DMS53 (cell line): Measurements from ENCODE around the gene HMG20B.
"Not testable (repeated sequence)": the region's sequence is repeated elsewhere in the genome, so short reads cannot be mapped to it uniquely, and the experiment has no call there.

ENCODE experiments used
- DNase-seq: peaks from one replicate; lab custom pipeline; 2025; lab: John Stamatoyannopoulos, UW

HMG20B gene

DNA sequence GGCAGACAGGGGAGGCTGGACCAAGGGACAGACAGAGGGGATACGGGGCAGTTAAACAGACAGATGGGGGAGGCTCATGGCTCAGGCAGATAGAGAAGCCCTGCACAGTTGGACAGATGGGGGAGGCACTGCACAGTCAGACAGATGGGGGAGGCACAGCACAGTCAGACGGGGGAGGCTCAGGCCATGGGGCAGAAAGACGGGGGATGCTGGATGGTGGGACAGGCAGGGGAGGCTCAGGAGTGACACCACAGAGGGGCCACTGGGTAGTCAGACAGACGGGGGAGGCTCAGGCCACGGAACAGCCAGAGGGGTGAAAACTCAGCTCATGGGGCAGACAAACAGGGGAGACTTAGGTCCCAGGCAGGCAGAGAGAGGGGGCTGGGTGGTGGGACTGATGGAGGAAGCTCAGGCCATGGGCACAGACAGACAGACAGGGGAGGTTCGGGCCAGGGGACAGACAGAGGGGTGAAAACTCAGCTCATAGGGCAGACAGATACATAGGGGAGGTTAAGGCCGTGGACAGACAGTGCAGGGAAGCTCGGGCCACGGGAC, 16.2 kb upstream of the HMG20B start:
- DNase-seq, result no peak

DNA sequence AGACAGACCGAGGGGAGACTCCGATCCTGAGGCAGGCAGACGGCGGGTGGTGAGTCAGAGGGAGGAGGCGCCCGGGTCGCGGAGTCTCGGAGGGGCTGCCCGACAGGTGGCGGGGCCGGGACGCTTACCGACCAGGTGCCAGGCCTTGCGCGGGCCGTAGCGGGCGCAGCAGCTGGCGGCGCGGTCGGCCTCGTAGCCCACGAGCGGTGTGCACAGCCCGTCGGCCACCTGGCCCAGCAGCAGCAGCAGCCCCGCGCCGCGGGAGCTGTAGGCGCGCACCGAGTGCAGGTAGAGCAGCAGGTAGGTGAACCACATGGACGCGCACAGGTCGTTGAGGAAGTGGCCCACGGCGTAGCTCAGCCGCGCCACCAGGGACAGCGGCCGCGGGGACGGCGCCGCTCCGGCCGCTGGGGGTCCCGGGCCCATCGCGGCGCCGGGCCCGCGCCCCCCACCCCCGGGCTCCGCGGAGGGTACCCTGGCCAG, 15.7 kb upstream of the HMG20B start:
- peak; percentile 72 for DNase-seq

DNA sequence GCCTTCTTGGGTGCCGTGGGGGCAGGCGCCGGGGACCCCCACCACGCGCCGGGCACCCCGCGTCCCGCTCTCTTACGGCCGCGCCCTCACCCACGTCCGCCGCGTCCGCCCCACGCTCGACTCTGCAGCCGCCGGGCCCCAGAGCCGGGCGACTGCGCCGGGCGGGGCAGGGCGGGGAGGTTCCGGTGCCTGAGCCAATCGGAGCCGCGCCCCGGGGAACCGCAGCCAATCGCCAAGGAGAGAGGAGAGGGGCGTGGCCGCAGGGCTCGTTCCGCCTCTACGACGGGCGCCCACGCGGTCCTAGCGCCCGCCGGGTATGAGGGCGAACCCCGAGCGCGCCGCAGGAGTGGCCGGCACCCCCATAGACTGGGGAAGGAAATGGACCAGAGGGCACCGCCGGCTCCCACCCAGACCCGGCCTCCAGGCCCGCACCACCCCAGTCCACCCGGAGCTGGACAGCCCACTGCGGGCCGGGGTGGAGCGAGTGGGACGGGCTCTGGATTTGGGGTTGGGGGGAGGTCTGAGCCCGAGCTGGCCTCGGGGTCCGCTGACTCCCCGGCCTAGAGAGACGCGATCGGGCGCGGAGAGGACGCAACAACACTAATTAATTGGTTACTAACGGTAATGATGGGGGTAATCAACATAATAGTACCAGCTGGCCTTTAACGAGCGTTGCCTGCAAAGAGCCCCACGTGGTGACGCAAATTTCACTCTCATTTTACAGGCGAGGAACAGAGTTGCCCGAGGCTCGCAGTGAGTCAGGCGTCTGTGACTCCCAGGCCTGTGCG, 15.1 kb upstream of the HMG20B start, which contains the start of gene MFSD12:
Gene MFSD12, minus strand, starts transcription at position 126 of the 788 bp plus-strand sequence. CDS start 183 bp downstream, outside the sequence.
- DNase-seq, result peak; percentile 95

DNA sequence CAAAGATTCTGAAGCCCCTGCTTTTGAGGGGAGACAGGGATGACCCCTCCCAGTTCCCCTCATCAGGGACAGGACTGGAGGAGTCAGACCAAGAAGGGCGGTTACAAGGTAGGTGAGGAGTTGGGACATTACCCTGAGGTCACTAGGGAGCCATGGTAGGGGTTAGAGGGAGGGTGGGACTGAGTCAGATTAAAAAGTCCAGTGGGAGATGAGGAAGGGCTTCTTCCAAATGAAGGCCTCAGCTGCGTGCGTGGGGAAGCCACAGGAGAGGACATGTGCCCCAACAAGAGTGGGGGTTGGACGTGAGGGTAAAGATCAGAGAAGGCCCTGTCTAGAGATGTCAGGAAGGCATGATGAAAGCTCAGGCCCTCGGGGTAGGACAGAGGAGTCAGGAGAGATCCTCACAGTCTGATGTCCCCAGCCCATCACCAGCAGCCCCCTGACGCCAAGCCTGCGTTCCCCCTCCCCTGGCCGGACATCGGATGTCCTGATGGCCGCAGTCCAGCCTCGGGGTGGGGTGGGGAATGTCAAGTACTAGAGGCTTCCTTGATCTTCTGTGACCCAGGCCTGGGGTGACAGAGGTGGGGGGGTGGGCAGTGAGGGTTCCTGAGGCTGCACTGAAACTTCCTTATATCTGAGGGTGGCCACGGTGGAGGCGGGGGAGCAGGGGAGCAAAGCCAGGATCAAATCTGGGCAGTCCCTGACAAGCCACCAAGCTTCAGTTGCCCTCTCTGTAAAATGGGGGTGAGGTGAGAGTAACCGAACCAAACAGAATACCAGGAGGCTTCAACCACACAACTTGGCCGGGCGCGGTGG, 8.8 kb upstream of the HMG20B start:
- DNase-seq, result no peak

DNA sequence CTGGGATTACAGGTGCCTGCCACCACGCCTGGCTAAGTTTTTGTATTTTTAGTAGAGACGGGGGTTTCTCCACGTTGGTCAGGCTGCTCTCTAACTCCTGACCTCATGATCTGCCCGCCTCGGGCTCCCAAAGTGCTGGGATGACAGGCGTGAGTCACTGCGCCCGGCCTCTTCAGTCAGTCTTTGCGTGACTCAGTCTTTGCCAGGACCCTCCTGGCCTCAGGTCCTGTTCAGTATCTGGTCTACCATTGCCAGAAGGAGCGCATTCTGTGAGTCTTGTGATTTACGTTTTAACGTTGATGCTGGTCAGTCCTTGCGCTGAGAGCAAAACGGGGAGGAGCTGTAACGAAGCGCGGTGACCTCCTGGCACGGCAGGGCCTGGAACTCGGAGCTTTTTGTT, 7.6 kb upstream of the HMG20B start:
- no peak for DNase-seq

DNA sequence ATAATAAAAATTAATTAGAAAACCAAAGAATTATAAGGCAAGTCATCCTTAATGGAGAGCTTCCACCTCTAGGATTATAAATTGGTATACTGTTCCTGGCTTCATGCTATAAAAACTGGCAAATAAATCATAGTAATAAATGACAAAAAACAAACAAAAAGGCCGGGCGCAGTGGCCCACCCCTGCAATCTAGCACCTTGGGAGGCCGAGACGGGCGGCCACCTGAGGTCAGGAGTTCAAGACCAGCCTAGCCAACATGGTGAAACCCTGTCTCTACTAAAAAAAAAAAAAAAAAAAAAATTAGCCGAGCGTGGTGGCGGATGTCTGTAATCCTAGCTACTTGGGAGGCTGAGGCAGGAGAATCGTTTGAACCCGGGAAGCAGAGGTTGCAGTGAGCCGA, 2.7 kb upstream of the HMG20B start:
- DNase-seq, result not testable (repeated sequence)

DNA sequence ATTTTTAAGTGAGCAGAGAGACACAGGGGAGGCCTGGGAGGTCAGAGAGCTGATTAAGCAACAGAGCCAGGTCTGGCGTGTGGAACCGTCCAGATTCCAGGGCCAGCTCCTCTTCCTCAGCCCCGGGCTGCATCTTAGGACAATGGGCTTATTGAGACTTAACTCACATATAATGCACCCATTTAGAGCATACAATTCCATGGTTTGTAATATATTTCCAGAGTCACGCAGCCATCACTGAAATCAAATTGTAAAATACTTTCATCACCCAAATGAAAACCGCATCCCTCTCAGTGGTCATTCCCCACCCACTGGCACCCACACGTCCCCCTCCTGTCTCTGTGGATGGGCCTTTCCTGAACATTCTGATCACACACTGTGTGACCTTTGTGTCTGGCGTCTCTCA, 2.1 kb upstream of the HMG20B start:
- no peak for DNase-seq

DNA sequence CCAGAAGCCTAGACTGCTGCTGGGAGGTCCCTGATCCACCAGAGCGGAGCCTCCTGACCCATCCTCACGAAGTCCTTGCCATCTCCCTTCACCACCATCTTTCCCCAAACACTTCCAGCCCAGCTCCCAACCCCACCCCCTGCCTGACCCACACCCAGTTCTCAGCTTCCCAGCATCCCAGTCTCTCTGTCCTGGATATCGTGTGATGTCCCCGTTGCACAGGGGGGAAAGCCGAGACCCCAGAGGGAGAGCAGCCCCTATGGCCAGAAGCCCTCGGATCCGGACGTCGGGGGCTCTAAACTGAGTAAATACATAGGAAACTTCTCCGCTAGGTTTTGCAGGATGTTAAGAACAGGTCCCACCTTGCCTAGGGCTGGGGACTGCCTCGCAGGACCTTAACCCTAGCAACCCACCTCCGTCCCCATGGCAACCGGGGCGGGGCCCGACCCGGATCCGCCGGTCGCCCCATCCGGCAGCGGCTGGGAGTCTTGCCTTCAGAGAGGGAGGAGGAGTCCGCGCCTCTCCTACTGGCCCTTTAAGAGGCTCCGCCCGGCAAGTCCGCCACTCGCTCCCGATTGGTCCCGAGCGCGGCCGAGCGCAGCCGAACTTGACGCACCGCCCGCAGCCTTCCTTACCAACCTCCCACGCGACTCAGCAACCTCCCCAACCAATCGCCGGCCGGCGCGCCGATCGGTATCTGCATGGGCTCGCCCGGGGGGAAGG, 451 bp upstream of the HMG20B start:
- DNase-seq, result peak; percentile 99

DNA sequence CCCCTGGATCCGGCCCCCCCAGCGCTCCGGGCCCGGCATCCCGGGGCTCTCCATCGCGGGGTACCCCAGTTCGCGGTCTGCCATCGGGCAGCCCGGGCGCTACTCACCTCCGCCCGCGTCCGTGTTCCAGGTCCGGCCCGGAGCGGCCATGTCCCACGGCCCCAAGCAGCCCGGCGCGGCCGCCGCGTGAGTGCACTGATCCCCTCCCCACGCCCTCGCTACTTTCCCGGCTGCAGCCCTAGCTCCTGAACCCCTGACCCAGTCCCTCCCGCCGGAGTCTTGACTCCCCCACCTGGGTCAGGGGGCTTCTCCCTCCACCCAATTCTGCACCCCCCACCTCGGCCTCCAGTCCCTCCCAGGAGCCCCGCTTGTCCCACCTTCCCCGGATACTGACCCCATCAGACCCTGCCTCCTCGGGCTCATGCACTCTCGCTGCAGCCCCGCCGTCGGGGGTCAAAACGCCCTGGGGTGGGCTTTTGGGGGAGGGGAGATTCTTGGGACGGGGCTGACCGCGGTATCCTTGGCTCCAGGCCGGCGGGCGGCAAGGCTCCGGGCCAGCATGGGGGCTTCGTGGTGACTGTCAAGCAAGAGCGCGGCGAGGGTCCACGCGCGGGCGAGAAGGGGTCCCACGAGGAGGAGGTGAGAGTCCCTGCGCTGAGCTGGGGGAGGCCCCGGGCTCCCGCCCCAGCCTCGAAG, 566 bp downstream of the HMG20B start:
- peak; percentile 49 for DNase-seq

DNA sequence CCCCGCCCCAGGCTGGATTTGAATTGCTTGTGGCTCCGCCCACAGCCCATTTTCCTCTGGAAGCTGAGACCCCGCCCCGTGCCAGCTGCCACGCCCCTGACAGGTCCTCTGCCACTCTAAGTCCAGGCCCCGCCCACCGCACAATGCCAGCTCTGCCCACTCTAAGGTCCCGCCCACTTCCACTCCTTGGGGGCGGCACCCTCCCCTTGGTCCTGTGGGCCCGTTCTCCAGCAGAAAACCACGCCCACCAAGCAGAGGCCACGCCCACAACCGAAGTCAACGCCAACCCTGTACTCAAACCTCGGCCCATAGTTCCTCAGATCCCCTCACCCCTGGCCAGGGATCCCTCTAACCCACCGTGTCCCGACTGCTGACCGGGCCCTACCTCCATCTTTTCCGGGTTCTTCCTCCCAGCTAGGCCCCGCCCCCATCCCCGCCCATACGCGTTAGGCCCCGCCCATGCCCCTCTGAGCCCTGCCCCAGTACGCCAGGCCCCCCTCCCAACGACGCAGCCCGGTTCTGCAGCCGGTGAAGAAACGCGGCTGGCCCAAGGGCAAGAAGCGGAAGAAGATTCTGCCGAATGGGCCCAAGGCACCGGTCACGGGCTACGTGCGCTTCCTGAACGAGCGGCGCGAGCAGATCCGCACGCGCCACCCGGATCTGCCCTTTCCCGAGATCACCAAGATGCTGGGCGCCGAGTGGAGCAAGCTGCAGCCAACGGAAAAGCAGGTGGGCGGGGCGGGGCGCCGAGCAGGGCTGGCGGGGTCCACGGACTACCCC, 1.3 kb downstream of the HMG20B start:
- DNase-seq, result peak; percentile 92

DNA sequence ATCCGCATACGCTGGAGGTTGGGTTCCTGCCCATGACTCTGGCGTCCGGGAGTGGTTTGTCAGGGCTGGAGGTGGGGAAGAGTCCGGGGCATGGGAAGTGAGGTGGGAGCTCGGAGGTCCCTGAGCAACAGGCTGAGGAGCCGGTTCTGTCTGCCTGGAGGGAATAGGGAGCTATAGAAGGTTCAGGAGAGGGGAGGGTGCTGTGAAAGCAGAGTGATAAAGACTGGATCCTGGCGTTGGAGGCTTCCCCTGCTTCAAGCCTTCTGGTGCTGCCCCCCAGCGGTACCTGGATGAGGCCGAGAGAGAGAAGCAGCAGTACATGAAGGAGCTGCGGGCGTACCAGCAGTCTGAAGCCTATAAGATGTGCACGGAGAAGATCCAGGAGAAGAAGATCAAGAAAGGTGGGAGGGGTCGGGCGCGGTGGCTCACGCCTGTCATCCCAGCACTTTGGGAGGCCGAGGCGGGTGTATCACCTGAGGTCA, 2.6 kb downstream of the HMG20B start:
- DNase-seq, result peak; percentile 64

DNA sequence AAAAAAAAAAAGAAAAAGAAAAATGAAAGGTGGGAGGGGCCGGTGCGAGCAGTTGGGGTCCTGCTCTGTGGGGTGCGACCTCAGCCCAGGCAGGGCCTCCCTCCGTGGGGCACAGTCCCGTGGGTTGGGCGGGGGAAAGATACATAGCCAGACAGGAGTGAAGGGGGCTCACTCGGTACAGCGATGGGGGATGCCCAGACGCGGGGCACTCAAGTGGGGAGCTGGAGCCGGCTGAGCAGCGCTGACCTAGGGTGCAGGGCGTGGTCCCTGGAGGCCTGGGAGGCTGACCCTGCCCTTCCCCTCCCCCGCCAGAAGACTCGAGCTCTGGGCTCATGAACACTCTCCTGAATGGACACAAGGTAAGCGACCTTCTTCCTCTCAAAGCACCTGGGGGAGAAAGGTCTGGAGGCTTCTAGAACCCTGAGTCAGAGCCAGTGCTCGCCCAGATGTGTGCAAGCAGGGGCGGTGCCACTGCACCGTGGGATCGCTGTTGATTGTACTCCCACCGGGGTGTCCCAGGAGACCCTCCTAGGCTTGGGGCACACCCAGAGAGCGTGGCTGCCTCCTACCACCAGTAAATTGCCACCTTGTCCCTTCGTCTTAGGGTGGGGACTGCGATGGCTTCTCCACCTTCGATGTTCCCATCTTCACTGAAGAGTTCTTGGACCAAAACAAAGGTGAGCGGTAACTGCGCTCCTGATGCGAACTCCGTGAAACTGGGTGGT, 3.4 kb downstream of the HMG20B start:
- no peak for DNase-seq

DNA sequence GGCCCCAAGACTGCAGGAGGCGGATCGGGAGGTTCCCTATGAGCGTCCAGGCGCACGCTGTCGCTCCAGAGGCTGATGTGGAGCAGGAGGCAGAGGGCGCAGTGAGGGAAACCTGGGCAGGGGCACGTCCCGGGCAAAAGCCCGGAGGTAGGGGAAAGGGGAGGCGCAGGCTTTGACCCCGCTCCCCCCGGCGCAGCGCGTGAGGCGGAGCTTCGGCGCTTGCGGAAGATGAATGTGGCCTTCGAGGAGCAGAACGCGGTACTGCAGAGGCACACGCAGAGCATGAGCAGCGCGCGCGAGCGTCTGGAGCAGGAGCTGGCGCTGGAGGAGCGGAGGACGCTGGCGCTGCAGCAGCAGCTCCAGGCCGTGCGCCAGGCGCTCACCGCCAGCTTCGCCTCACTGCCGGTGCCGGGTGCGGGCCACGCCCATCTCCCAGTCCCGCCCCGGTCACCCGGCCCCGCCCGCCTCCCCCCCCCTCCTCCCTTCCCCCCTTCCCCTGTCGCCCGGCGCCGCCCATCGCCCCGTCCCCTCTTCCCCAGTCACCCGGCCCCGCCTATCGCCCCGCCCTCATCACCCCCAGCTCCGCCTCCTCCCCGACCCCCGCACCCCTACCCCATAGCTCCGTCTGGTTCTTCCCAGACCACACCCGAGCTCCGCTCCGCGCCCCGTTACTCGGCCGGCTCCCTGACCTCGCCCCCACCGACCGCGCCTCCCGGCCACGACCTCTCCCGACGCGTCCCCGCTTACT, 4.1 kb downstream of the HMG20B start:
- DNase-seq, result no peak

DNA sequence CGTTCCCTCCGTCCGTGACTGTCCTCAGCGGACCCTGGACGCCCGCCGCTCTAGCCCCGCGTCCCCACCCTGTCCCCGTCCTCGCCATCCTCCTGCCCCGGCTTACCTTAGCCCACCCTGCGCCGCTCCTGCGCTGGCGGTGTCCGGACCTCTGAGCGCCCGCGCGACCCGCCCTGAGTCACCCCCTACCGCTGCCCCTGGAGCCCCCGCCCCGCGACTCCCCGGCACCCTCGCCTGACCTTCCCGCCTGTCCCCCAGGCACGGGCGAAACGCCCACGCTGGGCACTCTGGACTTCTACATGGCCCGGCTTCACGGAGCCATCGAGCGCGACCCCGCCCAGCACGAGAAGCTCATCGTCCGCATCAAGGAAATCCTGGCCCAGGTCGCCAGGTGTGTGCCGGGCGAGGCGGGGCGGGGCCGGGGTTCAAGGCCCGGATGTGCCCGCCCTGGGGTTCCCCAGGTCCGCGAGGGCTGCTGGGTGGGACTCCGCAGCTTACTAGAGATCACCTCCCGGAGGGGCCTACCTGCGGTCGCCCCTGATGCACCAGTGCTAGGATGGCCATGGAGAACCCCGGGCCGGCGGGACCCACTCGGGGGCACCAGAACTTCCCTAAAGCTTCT, 5.1 kb downstream of the HMG20B start:
- no peak for DNase-seq

DNA sequence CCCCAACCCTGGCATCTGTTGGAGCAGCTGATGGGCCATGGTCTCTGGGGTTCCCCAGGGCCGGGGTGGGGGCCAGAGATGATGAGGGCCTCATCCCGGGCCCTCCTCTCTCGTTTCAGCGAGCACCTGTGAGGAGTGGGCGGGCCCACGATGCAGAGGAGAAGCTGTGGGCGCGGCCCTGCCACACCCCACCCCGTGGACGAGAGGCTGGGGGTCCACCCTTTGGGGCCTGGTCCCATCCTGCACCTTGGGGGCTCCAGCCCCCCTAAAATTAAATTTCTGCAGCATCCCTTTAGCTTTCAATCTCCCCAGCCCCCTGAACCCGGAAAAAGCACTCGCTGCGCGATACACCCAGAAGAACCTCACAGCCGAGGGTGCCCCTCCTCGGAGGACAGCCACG, 5.6 kb downstream of the HMG20B start:
- no peak for DNase-seq

DNA sequence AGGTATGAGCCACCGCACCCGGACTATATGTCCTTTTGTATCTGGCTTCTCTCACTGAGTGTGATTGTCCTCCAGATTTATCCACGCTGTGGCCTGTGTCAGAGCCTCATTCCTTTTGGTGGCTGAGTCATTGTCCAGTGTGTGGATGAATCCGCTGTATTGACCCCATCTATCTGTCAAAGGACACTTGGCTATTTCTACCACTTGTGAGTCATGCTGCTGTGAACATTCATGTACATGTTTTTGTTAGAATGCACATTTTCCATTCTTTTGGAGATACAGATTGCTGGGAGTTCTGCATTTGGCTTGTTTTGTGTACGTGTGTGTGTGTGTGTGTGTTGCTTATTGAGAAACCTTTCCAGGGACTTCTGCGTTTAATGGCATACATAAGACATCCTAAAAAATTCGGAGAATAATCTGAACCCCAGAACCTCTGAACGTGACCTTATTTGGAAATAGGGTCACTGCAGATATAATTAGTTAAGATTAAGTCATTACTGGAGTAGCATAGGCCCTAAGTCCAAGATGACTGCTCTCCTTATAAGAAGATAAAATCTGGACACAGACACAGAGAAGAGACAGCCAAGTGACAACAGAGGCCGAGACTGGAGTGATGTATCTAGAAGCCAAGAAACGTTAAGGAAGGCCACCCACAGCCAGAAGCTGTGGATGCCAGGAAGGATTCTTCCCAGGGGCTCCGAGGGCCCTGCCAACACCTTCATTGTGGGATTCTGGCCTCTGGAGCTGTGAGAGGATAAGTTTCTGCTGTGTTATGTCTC, 7.6 kb downstream of the HMG20B start:
- DNase-seq, result peak; percentile 22

DNA sequence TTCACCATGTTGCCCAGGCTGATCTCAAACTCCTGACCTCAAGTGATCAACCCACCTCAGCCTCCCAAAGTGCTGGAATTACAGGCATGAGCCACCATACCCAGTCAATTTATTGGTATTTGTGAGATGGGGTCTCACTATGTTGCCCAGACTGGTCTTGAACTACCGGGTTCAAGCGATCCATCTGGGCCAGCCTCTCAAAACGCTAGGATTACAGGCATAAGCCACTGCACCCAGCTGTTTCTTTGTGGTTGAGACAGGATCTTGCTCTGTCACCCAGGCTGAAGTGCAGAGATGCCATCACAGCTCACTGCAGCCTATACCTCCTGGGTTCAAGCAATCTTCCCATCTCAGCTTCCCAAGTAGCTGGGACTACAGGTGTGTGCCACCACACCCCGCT, 9.0 kb downstream of the HMG20B start:
- not testable (repeated sequence) for DNase-seq
